Fibroblast of lung (primary cell): ENCODE data around the gene PUS1. TPM values are rescaled to one million over a fixed set of nuclear protein-coding genes. Genes with fewer than 3 reads are reported as not detected.

ENCODE experiments used
- DNase-seq, 2 donors: peaks; one replicate each; pipeline versions ENCODE4 v3.0.0 to v3.0.0-alpha.2; 2010; ENCODE audit warnings: low read depth in 2 of 2
- H2AFZ ChIP-seq: 2 replicates; pipeline ENCODE4 v1.5.1; 2012; ENCODE audit warnings: low read length, control low read depth, inconsistent platforms
- H3K27ac ChIP-seq: 2 replicates; pipeline ENCODE4 v1.5.1; 2011; ENCODE audit warnings: low read length, control low read depth; ENCODE audit not compliant: insufficient read depth
- H3K27me3 ChIP-seq: 2 replicates; pipeline ENCODE4 v1.5.1; 2011; ENCODE audit warnings: mild to moderate bottlenecking, low read length; ENCODE audit not compliant: control insufficient read depth, insufficient read depth
- H3K36me3 ChIP-seq: 2 replicates; pipeline ENCODE4 v1.5.1; 2011; ENCODE audit warnings: low read length; ENCODE audit not compliant: control insufficient read depth, insufficient read depth
- H3K4me1 ChIP-seq: 2 replicates; pipeline ENCODE4 v1.5.1; 2011; ENCODE audit warnings: low read length; ENCODE audit not compliant: control insufficient read depth, insufficient read depth; ENCODE audit errors: extremely low read depth
- H3K4me2 ChIP-seq: 2 replicates; pipeline ENCODE4 v1.5.1; 2011; ENCODE audit warnings: low read length, control low read depth; ENCODE audit not compliant: insufficient read depth; ENCODE audit errors: extremely low read depth
- H3K4me3 ChIP-seq, 4 experiments: fragments of 200-600 bp in 1 of 4; sonication (generic) in 1 of 4; replicated peaks in 1 of 4; 2 replicates each; pipeline ENCODE4 v1.5.1; 2011 to 2016; ENCODE audit warnings: low read length in 4 of 4, low read depth in 3 of 4, mild to moderate bottlenecking in 3 of 4, control low read depth in 2 of 4, inconsistent platforms in 1 of 4, mixed read lengths in 1 of 4; ENCODE audit not compliant: insufficient read depth in 1 of 4; ENCODE audit errors: control extremely low read depth in 1 of 4
- H3K79me2 ChIP-seq: 2 replicates; pipeline ENCODE4 v1.5.1; 2012; ENCODE audit warnings: mild to moderate bottlenecking, low read length, inconsistent platforms; ENCODE audit not compliant: control insufficient read depth, insufficient read depth
- H3K9ac ChIP-seq: 2 replicates; pipeline ENCODE4 v1.5.1; 2011; ENCODE audit warnings: mild to moderate bottlenecking, low read length, control low read depth; ENCODE audit not compliant: insufficient read depth
- H3K9me3 ChIP-seq: 2 replicates; pipeline ENCODE4 v1.5.1; 2012; ENCODE audit warnings: low read depth, low read length; ENCODE audit not compliant: control insufficient read depth, insufficient read depth
- H4K20me1 ChIP-seq: 2 replicates; pipeline ENCODE4 v1.5.1; 2011; ENCODE audit warnings: low read length; ENCODE audit not compliant: control insufficient read depth, insufficient read depth; ENCODE audit errors: extremely low read depth
- CTCF ChIP-seq, 2 donors: IDR thresholded peaks in 1 of 2; conservative IDR thresholded peaks in 1 of 2; 1 replicate in 1 of 2; 2 replicates in 1 of 2; pipeline ENCODE4 v1.5.1; 2011 to 2012; ENCODE audit warnings: low read length in 2 of 2, control low read depth in 1 of 2, inconsistent platforms in 1 of 2, low read depth in 1 of 2, mild to moderate bottlenecking in 1 of 2
- EZH2 ChIP-seq: IDR thresholded peaks from 2 replicates; pipeline ENCODE4 v1.5.1; 2012; ENCODE audit warnings: low read length, control low read depth, mild to moderate bottlenecking; ENCODE audit errors: missing control alignments
- polyA plus RNA-seq, 2 donors: library from polyadenylated mRNA; depleted of rRNA in 1 of 2; stranded (reverse) in 1 of 2; unstranded in 1 of 2; fragments of >200 nt; gene quantifications; 2 replicates each; pipeline ENCODE4 v1.2.1, GENCODE V29; 2011 to 2012; ENCODE audit warnings: missing spikeins in 1 of 2
- total RNA-seq: library from RNA; depleted of rRNA; stranded (reverse); fragments of >200 nt; gene quantifications from 2 replicates; pipeline ENCODE4 v1.2.1, GENCODE V29; 2014

PUS1 gene
- total and polyA plus RNA-seq, 2 donors (not counting 1 experiment from before 2014, with no cell fraction given): 8.3 to 10.1 TPM

GRCh38 chr12:131909081-131909751, 19.9 kb upstream of the PUS1 start:
- Histone ChIP-seq H3K36me3 (peaks cover 8% of the 10 kb centered on the region), H3K9me3 (no peaks in the 10 kb centered on the region), H3K4me1 (peaks cover 6% of the 10 kb centered on the region), H3K79me2 (no peaks in the 10 kb centered on the region), H4K20me1 (no peaks in the 10 kb centered on the region), H2AFZ (no peak overlapping the region), H3K4me2 (no peak overlapping the region), H3K27ac (no peak overlapping the region), H3K9ac (no peak overlapping the region), H3K27me3 (no peaks in the 10 kb centered on the region), H3K4me3 (no peak overlapping the region)
- no peak for TF ChIP-seq EZH2
- TF ChIP-seq CTCF (conservative IDR thresholded peaks at IDR 0.05 in 1 of 2, IDR thresholded peaks at IDR 0.05 in 1 of 2; ENCODE audit: low read depth in 1 of 2, low read length in 2 of 2): no peak
- DNase-seq: no peak

- no peaks in the 10 kb centered on the region for H3K79me2 ChIP-seq
- H3K4me3 ChIP-seq: no peak overlapping the region
- peaks cover 6% of the 10 kb centered on the region for H3K4me1 ChIP-seq
- no peaks in the 10 kb centered on the region for H3K27me3 ChIP-seq
- DNase-seq: no peak
- H3K36me3 ChIP-seq: peaks cover 10% of the 10 kb centered on the region
- H3K9me3 ChIP-seq: no peaks in the 10 kb centered on the region
- TF ChIP-seq EZH2 (no peak), CTCF (conservative IDR thresholded peaks at IDR 0.05 in 1 of 2, IDR thresholded peaks at IDR 0.05 in 1 of 2; ENCODE audit: low read depth in 1 of 2, low read length in 2 of 2) (no peak)
- no peaks in the 10 kb centered on the region for H4K20me1 ChIP-seq
- no peak overlapping the region for H3K9ac ChIP-seq
- H3K27ac ChIP-seq: no peak overlapping the region
- no peak overlapping the region for H3K4me2 ChIP-seq
- H2AFZ ChIP-seq: no peak overlapping the region
These were observed 19.3 kb upstream of the PUS1 start for GRCh38 chr12:131909752-131910219.

GRCh38 chr12:131910302-131911027, 18.6 kb upstream of the PUS1 start:
- Histone ChIP-seq H3K36me3 (peaks cover 10% of the 10 kb centered on the region), H3K4me3 (no peak overlapping the region), H3K9me3 (no peaks in the 10 kb centered on the region), H3K79me2 (no peaks in the 10 kb centered on the region), H2AFZ (no peak overlapping the region), H3K9ac (no peak overlapping the region), H3K27ac (no peak overlapping the region), H3K27me3 (no peaks in the 10 kb centered on the region), H4K20me1 (no peaks in the 10 kb centered on the region), H3K4me1 (peaks cover 6% of the 10 kb centered on the region), H3K4me2 (no peak overlapping the region)
- TF ChIP-seq CTCF (conservative IDR thresholded peaks at IDR 0.05 in 1 of 2, IDR thresholded peaks at IDR 0.05 in 1 of 2; ENCODE audit: low read depth in 1 of 2, low read length in 2 of 2) (no peak), EZH2 (no peak)
- DNase-seq: no peak
